NCI-H2029 treated with DMSO at 0.1 percent for 48 hours (cell line): ENCODE measurements around the gene KNCN.

Source experiments
- DNase-seq: peaks from one replicate; lab custom pipeline; 2025; lab: John Stamatoyannopoulos, UW

KNCN gene

GRCh38 chr1:46497665-46498064, 53.8 kb downstream of the KNCN start:
- no peak for DNase-seq

- no peak for DNase-seq
These were observed 54.4 kb downstream of the KNCN start for GRCh38 chr1:46497020-46497419.

GRCh38 chr1:46496505-46496904, 54.9 kb downstream of the KNCN start:
- no peak for DNase-seq

- no peak for DNase-seq
These were observed 55.7 kb downstream of the KNCN start for GRCh38 chr1:46495778-46496177.
